IMR-90 (cell line): ENCODE results near the gene WSB2. TPM values are rescaled to one million over a fixed set of nuclear protein-coding genes. Genes with fewer than 3 reads are reported as not detected.

Source experiments
- ATAC-seq: fragments of 200-7000 bp; cut with Tn5 transposase; 2 replicates; pipeline ENCODE4 v1.9.1; 2020; ENCODE audit warnings: low read depth, mild to moderate bottlenecking, moderate library complexity
- BruUV-seq: library from RNA; stranded (reverse); fragments of 400-500 nt; replicated peaks from 2 replicates; lab custom pipeline; 2021; lab: Mats Ljungman, UMichigan
- CTCF ChIA-PET: fragments of 300-600 bp; formaldehyde crosslinking; extraction: SDS; loops from one replicate; lab custom pipeline; 2021; ENCODE audit warnings: antibody characterized with exemption; lab: Yijun Ruan, JAX
- POLR2A ChIA-PET: fragments of 300-600 bp; sonication (Branson Sonifier 250); formaldehyde crosslinking; loops from one replicate; lab custom pipeline; 2022; ENCODE audit warnings: antibody characterized with exemption; ENCODE audit not compliant: unreplicated experiment; lab: Charles Lee
- DNase-seq: peaks from one replicate; pipeline ENCODE4 v3.0.0; 2013
- H2AFZ ChIP-seq: replicated peaks from 2 replicates; pipeline ENCODE3; 2013; ENCODE audit warnings: low read length, mild to moderate bottlenecking; ENCODE audit not compliant: poor library complexity
- H2AK5ac ChIP-seq: 2 replicates; pipeline ENCODE4 v1.6.1; 2013; ENCODE audit warnings: low read depth, low read length, inconsistent platforms
- H2AK9ac ChIP-seq: replicated peaks from 2 replicates; pipeline ENCODE3; 2013; ENCODE audit warnings: mild to moderate bottlenecking, low read depth, low read length, moderate library complexity; ENCODE audit not compliant: poor library complexity
- H2BK120ac ChIP-seq: 2 replicates; pipeline ENCODE4 v1.6.1; 2013; ENCODE audit warnings: low read depth, low read length, inconsistent platforms
- H2BK15ac ChIP-seq: 3 replicates; pipeline ENCODE4 v1.6.1; 2013; ENCODE audit warnings: low read depth, low read length, inconsistent platforms
- H2BK20ac ChIP-seq: 2 replicates; pipeline ENCODE4 v1.6.1; 2013; ENCODE audit warnings: low read depth, mild to moderate bottlenecking, inconsistent platforms, low read length, moderate library complexity
- H2BK5ac ChIP-seq: 2 replicates; pipeline ENCODE4 v1.6.1; 2013; ENCODE audit warnings: mild to moderate bottlenecking, low read depth, low read length, inconsistent platforms; ENCODE audit not compliant: poor library complexity, severe bottlenecking
- H3K14ac ChIP-seq: replicated peaks from 2 replicates; pipeline ENCODE4 v1.6.1; 2013; ENCODE audit warnings: low read depth, low read length, inconsistent platforms
- H3K18ac ChIP-seq: 2 replicates; pipeline ENCODE4 v1.6.1; 2013; ENCODE audit warnings: low read depth, low read length, control low read depth
- H3K23ac ChIP-seq: 2 replicates; pipeline ENCODE4 v1.6.1; 2013; ENCODE audit warnings: low read depth, low read length, inconsistent platforms
- H3K27ac ChIP-seq: 2 replicates; pipeline ENCODE4 v1.5.1; 2013; ENCODE audit warnings: mild to moderate bottlenecking, control low read depth, low read length; ENCODE audit not compliant: insufficient read depth
- H3K27me3 ChIP-seq: 2 replicates; pipeline ENCODE4 v1.6.1; 2013; ENCODE audit warnings: low read length; ENCODE audit not compliant: control insufficient read depth, insufficient read depth
- H3K36me3 ChIP-seq: 2 replicates; pipeline ENCODE4 v1.6.1; 2013; ENCODE audit warnings: low read length, mixed read lengths; ENCODE audit not compliant: control insufficient read depth, insufficient read depth
- H3K4ac ChIP-seq: 2 replicates; pipeline ENCODE4 v1.6.1; 2013; ENCODE audit warnings: low read depth, low read length, inconsistent platforms
- H3K4me1 ChIP-seq: 2 replicates; pipeline ENCODE4 v1.6.1; 2013; ENCODE audit warnings: low read length, mixed read lengths; ENCODE audit not compliant: control insufficient read depth, insufficient read depth
- H3K4me2 ChIP-seq: 2 replicates; pipeline ENCODE4 v1.6.1; 2013; ENCODE audit warnings: low read depth, mild to moderate bottlenecking, control low read depth, low read length, moderate library complexity
- H3K4me3 ChIP-seq: 2 replicates; pipeline ENCODE4 v1.5.1; 2013; ENCODE audit warnings: low read depth, mild to moderate bottlenecking, control low read depth, low read length, moderate library complexity; ENCODE audit not compliant: insufficient read depth
- H3K56ac ChIP-seq: 2 replicates; pipeline ENCODE4 v1.6.1; 2013; ENCODE audit warnings: low read length, inconsistent platforms; ENCODE audit not compliant: insufficient read depth; ENCODE audit errors: extremely low read depth
- H3K79me1 ChIP-seq, 2 experiments: 2 replicates each; pipeline ENCODE4 v1.6.1; 2013; ENCODE audit warnings: low read length in 2 of 2, inconsistent platforms in 1 of 2, low read depth in 1 of 2
- H3K9ac ChIP-seq: 2 replicates; pipeline ENCODE4 v1.6.1; 2013; ENCODE audit warnings: low read depth, low read length, control low read depth
- H3K9me1 ChIP-seq: 2 replicates; pipeline ENCODE4 v1.6.1; 2013; ENCODE audit warnings: low read length, inconsistent platforms; ENCODE audit not compliant: insufficient read depth
- H3K9me3 ChIP-seq: 2 replicates; pipeline ENCODE4 v1.6.1; 2013; ENCODE audit warnings: low read length; ENCODE audit not compliant: control insufficient read depth, insufficient read depth
- H4K20me1 ChIP-seq: 2 replicates; pipeline ENCODE4 v1.6.1; 2013; ENCODE audit warnings: low read length, inconsistent platforms; ENCODE audit not compliant: insufficient read depth
- H4K5ac ChIP-seq: 2 replicates; pipeline ENCODE4 v1.6.1; 2013; ENCODE audit warnings: mild to moderate bottlenecking, low read depth, low read length, control low read depth
- H4K8ac ChIP-seq, 2 experiments: 2 replicates each; pipeline ENCODE4 v1.6.1; 2013; ENCODE audit warnings: low read depth in 2 of 2, low read length in 2 of 2, control low read depth in 1 of 2, inconsistent platforms in 1 of 2
- H4K91ac ChIP-seq: 2 replicates; pipeline ENCODE4 v1.6.1; 2013; ENCODE audit warnings: low read depth, low read length, inconsistent platforms; ENCODE audit not compliant: insufficient read depth
- BHLHE40 ChIP-seq: fragments of 150-350 bp; IDR thresholded peaks from 2 replicates; pipeline ENCODE4 v1.6.1; 2016; ENCODE audit warnings: mild to moderate bottlenecking, low read depth, low read length
- CEBPB ChIP-seq: IDR thresholded peaks from 2 replicates; pipeline ENCODE4 v1.6.1; 2012; ENCODE audit warnings: low read depth, low read length, improper control_type of control experiment
- CHD1 ChIP-seq: IDR thresholded peaks from 2 replicates; pipeline ENCODE4 v1.6.1; 2012; ENCODE audit warnings: low read depth, low read length, improper control_type of control experiment
- FOS ChIP-seq: fragments of 150-350 bp; IDR thresholded peaks from 2 replicates; pipeline ENCODE4 v1.6.1; 2016; ENCODE audit warnings: low read depth, low read length
- MAZ ChIP-seq: IDR thresholded peaks from 2 replicates; pipeline ENCODE4 v1.6.1; 2012; ENCODE audit warnings: low read depth, mild to moderate bottlenecking, low read length, improper control_type of control experiment, moderate library complexity, borderline replicate concordance
- POLR2A ChIP-seq: IDR thresholded peaks from 2 replicates; pipeline ENCODE4 v1.6.1; 2012; ENCODE audit warnings: mild to moderate bottlenecking, low read depth, low read length
- RCOR1 ChIP-seq: IDR thresholded peaks from 2 replicates; pipeline ENCODE4 v1.6.1; 2012; ENCODE audit warnings: mild to moderate bottlenecking, low read length, improper control_type of control experiment; ENCODE audit not compliant: insufficient replicate concordance
- SMC3 ChIP-seq: fragments of 150-350 bp; IDR thresholded peaks from 2 replicates; pipeline ENCODE4 v1.6.1; 2016; ENCODE audit warnings: low read depth, mild to moderate bottlenecking, antibody characterized with exemption, low read length, moderate library complexity
- WGBS, 2 experiments: methylation state at CpG; one replicate each; pipeline versions ENCODE4 v1.1.5 to v1.1.7; 2013; ENCODE audit warnings: missing lambda C conversion rate in 2 of 2; ENCODE audit not compliant: insufficient read length in 1 of 2; ENCODE audit errors: extremely low coverage in 2 of 2; 5-methylcytosine and 5-hydroxymethylcytosine counted together
- dilution Hi-C: fragments of 300-500 bp; cut with HindIII; formaldehyde crosslinking; loops from one replicate; pipeline ENCODE4 v1.14.3; 2018; ENCODE audit warnings: low sequenced_read_pairs; ENCODE audit not compliant: unreplicated experiment
- in situ Hi-C: fragments of 300-500 bp; cut with MboI; formaldehyde crosslinking; loops from 3 replicates; pipeline ENCODE4 v1.14.3; 2019; ENCODE audit warnings: low sequenced_read_pairs, inconsistent platforms, mixed read lengths
- intact Hi-C: fragments of 100-400 bp; cut with micrococcal nuclease; formaldehyde crosslinking; loops from 2 replicates; pipeline ENCODE4 v1.10.0; 2022
- polyA plus RNA-seq, 3 experiments: library from polyadenylated mRNA; depleted of rRNA; stranded (reverse); fragments of >200 nt; gene quantifications; 2 replicates each; pipeline ENCODE4 v1.2.3, GENCODE V29; 2012; ENCODE audit warnings: low replicate concordance in 1 of 3
- total RNA-seq: library from RNA; depleted of rRNA; stranded (reverse); fragments of >200 nt; gene quantifications from 2 replicates; pipeline ENCODE4 v1.2.3, GENCODE V29; 2012
- TF ChIP-seq, protein P1 (sequence below): fragments of 150-350 bp; IDR thresholded peaks from 2 replicates; pipeline ENCODE4 v1.6.1; 2017; ENCODE audit warnings: mild to moderate bottlenecking, antibody characterized with exemption, low read length, low read depth

WSB2 gene
- total and polyA plus RNA-seq, 2 of the 4 experiments (the other 2 are of a cell fraction), result 92.8 to 180 TPM

DNA sequence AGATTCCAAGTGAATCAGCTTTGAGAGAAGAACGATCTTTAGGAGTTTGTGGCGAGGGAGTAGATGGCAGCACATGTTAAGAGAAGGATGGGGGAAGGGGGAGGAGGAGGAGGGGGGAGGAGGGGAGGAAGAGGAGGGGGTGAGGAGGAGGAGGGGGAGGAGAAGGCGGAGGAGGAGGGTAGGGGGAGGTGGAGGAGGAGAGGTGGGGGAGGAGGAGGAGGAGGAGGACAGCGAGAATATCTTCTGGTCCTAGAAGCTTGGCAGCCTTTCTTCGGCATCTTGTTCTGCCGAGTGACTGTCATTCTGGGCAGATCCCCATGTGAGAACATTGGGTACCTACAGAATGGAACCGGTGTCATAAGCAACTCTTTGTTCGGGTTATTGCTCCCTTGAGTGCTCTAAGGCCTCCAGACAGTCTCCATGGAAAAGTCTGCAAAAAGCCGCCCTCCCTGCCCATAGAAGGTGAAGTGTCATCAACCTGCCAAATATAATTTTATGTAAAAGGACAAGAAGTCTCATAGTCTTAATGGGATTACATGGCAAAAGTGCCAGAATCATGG is 37.6 kb downstream of the WSB2 start:
- Histone ChIP-seq H2BK15ac (no peak overlapping the region), H3K9me3 (no peaks in the 10 kb centered on the region), H3K4me3 (no peak overlapping the region), H3K18ac (no peak overlapping the region), H3K56ac (no peak overlapping the region), H2AFZ (no peak overlapping the region), H3K23ac (no peak overlapping the region), H3K4me2 (no peak overlapping the region), H4K20me1 (no peaks in the 10 kb centered on the region), H4K5ac (no peak overlapping the region), H2BK20ac (no peak overlapping the region), H2BK5ac (no peak overlapping the region), H4K8ac (no peak overlapping the region), H2BK120ac (no peak overlapping the region), H2AK9ac (no peak overlapping the region), H4K91ac (no peak overlapping the region), H3K27me3 (no peaks in the 10 kb centered on the region), H3K4ac (no peak overlapping the region), H3K79me1 (no peaks in the 10 kb centered on the region; a peak in 1 of 4 replicates), H3K36me3 (peaks cover 24% of the 10 kb centered on the region), H2AK5ac (no peak overlapping the region), H3K4me1 (no peaks in the 10 kb centered on the region), H3K27ac (no peak overlapping the region), H3K9me1 (no peaks in the 10 kb centered on the region), H3K9ac (no peak overlapping the region), H3K14ac (no peak overlapping the region)
- no TSS peak for BruUV-seq
- ATAC-seq, result no peak
- CTCF ChIA-PET, result no interaction called here
- TF ChIP-seq POLR2A (no peak), MAZ (no peak), CEBPB (no peak), FOS (no peak), SMC3 (no peak), CHD1 (no peak), RCOR1 (no peak), BHLHE40 (no peak)
- TF ChIP-seq, protein P1, sequence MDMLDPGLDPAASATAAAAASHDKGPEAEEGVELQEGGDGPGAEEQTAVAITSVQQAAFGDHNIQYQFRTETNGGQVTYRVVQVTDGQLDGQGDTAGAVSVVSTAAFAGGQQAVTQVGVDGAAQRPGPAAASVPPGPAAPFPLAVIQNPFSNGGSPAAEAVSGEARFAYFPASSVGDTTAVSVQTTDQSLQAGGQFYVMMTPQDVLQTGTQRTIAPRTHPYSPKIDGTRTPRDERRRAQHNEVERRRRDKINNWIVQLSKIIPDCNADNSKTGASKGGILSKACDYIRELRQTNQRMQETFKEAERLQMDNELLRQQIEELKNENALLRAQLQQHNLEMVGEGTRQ, result no peak
- POLR2A ChIA-PET, result interaction anchor here (0.5 kb wide), 1 partner anchor 10 kb away, joined by 3 read pairs; no protein-coding TSS in a partner anchor
- in situ Hi-C loops (no loop called here), dilution Hi-C loops (no loop called here), intact Hi-C loops (no loop called here)
- 90% methylated on average over 3 of the region's 9 CpGs; no CpG with 5 or more reads in 1 of the 2 experiments for WGBS, 2 experiments
- no peak for DNase-seq
